HG03103 (cell line): ENCODE measurements around the gene DARS1.
"Not testable (repeated sequence)": the region's sequence is repeated elsewhere in the genome, so short reads cannot be mapped to it uniquely, and the experiment has no call there.

Source experiments
- ATAC-seq: cut with Tn5 transposase; IDR thresholded peaks from one replicate; pipeline ENCODE4 v1.9.1; 2021; ENCODE audit warnings: low read depth; ENCODE audit not compliant: unreplicated experiment

The DARS1 gene

GRCh38 chr2:135894930-135895329 is 90.5 kb downstream of the DARS1 start:
- no peak for ATAC-seq

GRCh38 chr2:135893374-135893794 is 92.0 kb downstream of the DARS1 start:
- no peak for ATAC-seq

- no peak for ATAC-seq
Measured at GRCh38 chr2:135890835-135891234, 94.6 kb downstream of the DARS1 start.

- no peak for ATAC-seq
Measured at GRCh38 chr2:135890149-135890548, 95.3 kb downstream of the DARS1 start.

GRCh38 chr2:135888587-135888986 is 96.8 kb downstream of the DARS1 start:
- not testable (repeated sequence) for ATAC-seq

- ATAC-seq: no peak
Measured at GRCh38 chr2:135885709-135886108, 99.7 kb downstream of the DARS1 start.

GRCh38 chr2:135882415-135882814 is 103.0 kb downstream of the DARS1 start:
- ATAC-seq: no peak

GRCh38 chr2:135876770-135877169 is 108.7 kb downstream of the DARS1 start:
- ATAC-seq: not testable (repeated sequence)

GRCh38 chr2:135876066-135876711 is 109.2 kb downstream of the DARS1 start, which contains the start of gene MCM6:
MCM6 (minus strand) TSS chr2:135876443; CDS start chr2:135876365, 78 bp downstream.
- peak; percentile 82 for ATAC-seq

- ATAC-seq: peak; percentile 52
Measured at GRCh38 chr2:135875491-135876065, 109.8 kb downstream of the DARS1 start.

GRCh38 chr2:135874777-135875365 is 110.6 kb downstream of the DARS1 start:
- ATAC-seq: no peak

GRCh38 chr2:135870571-135870970 is 114.9 kb downstream of the DARS1 start:
- no peak for ATAC-seq

- no peak for ATAC-seq
Measured at GRCh38 chr2:135863233-135863632, 122.2 kb downstream of the DARS1 start.

GRCh38 chr2:135862718-135863117 is 122.7 kb downstream of the DARS1 start:
- ATAC-seq: no peak
